Trophoblast cell (in vitro differentiated cells and primary cell): ENCODE data around the gene TSEN2. TPM values are rescaled to one million over a fixed set of nuclear protein-coding genes. Genes with fewer than 3 reads are reported as not detected.

Experiments used
- DNase-seq, 2 donors: peaks; one replicate each; pipeline ENCODE4 v3.0.0-alpha.2; 2016
- H2AFZ ChIP-seq: 2 replicates; pipeline ENCODE4 v1.6.1; 2013; ENCODE audit warnings: low read length, moderate library complexity, mild to moderate bottlenecking; ENCODE audit not compliant: insufficient read depth, poor library complexity
- H2AK5ac ChIP-seq: 2 replicates; pipeline ENCODE4 v1.6.1; 2013; ENCODE audit warnings: mild to moderate bottlenecking, low read length
- H2BK120ac ChIP-seq: 2 replicates; pipeline ENCODE4 v1.6.1; 2013; ENCODE audit warnings: low read length, mild to moderate bottlenecking, moderate library complexity; ENCODE audit not compliant: insufficient read depth, poor library complexity
- H2BK12ac ChIP-seq: 2 replicates; pipeline ENCODE4 v1.6.1; 2013; ENCODE audit warnings: mild to moderate bottlenecking, low read length, moderate library complexity
- H2BK5ac ChIP-seq: 2 replicates; pipeline ENCODE4 v1.6.1; 2013; ENCODE audit warnings: low read length, low read depth, moderate library complexity, mild to moderate bottlenecking; ENCODE audit not compliant: poor library complexity
- H3K14ac ChIP-seq: 2 replicates; pipeline ENCODE4 v1.6.1; 2013; ENCODE audit warnings: mild to moderate bottlenecking, low read length
- H3K18ac ChIP-seq: 2 replicates; pipeline ENCODE4 v1.6.1; 2013; ENCODE audit warnings: mild to moderate bottlenecking, low read length
- H3K23ac ChIP-seq: 2 replicates; pipeline ENCODE4 v1.6.1; 2013; ENCODE audit warnings: low read length
- H3K27ac ChIP-seq: 2 replicates; pipeline ENCODE4 v1.5.1; 2013; ENCODE audit warnings: low read depth, mild to moderate bottlenecking, inconsistent platforms, low read length, moderate library complexity
- H3K27me3 ChIP-seq: 2 replicates; pipeline ENCODE4 v1.6.1; 2013; ENCODE audit warnings: inconsistent platforms, mild to moderate bottlenecking, low read length, moderate library complexity; ENCODE audit not compliant: insufficient read depth
- H3K36me3 ChIP-seq, 2 experiments: 1 replicate in 1 of 2; 2 replicates in 1 of 2; pipeline ENCODE4 v1.6.1; 2013; ENCODE audit warnings: low read length in 2 of 2, mild to moderate bottlenecking in 2 of 2, moderate library complexity in 1 of 2; ENCODE audit not compliant: insufficient read depth in 2 of 2, control insufficient read depth in 1 of 2
- H3K4ac ChIP-seq: 2 replicates; pipeline ENCODE4 v1.6.1; 2013; ENCODE audit warnings: low read depth, mild to moderate bottlenecking, low read length, moderate library complexity
- H3K4me1 ChIP-seq, 2 experiments: 1 replicate in 1 of 2; 2 replicates in 1 of 2; pipeline ENCODE4 v1.6.1; 2013; ENCODE audit warnings: low read length in 2 of 2, mild to moderate bottlenecking in 2 of 2, moderate library complexity in 1 of 2; ENCODE audit not compliant: insufficient read depth in 2 of 2, control insufficient read depth in 1 of 2
- H3K4me2 ChIP-seq: 2 replicates; pipeline ENCODE4 v1.6.1; 2013; ENCODE audit warnings: inconsistent platforms, mild to moderate bottlenecking, low read length, moderate library complexity
- H3K4me3 ChIP-seq: 2 replicates; pipeline ENCODE4 v1.5.1; 2013; ENCODE audit warnings: mild to moderate bottlenecking, low read depth, low read length, inconsistent platforms
- H3K79me1 ChIP-seq: one replicate; pipeline ENCODE4 v1.6.1; 2013; ENCODE audit warnings: low read length
- H3K79me2 ChIP-seq: 2 replicates; pipeline ENCODE4 v1.6.1; 2013; ENCODE audit warnings: low read length, mild to moderate bottlenecking; ENCODE audit not compliant: control insufficient read depth, insufficient read depth, poor library complexity
- H3K9ac ChIP-seq: 2 replicates; pipeline ENCODE4 v1.6.1; 2013; ENCODE audit warnings: mild to moderate bottlenecking, low read length
- H3K9me3 ChIP-seq: 2 replicates; pipeline ENCODE4 v1.6.1; 2013; ENCODE audit warnings: low read depth, mild to moderate bottlenecking, control low read depth, inconsistent platforms, low read length; ENCODE audit not compliant: insufficient read depth
- H4K12ac ChIP-seq: 2 replicates; pipeline ENCODE4 v1.6.1; 2013; ENCODE audit warnings: low read depth, mild to moderate bottlenecking, low read length, moderate library complexity
- H4K8ac ChIP-seq: 2 replicates; pipeline ENCODE4 v1.6.1; 2013; ENCODE audit warnings: low read depth, mild to moderate bottlenecking, low read length, moderate library complexity
- H4K91ac ChIP-seq: one replicate; pipeline ENCODE4 v1.6.1; 2013; ENCODE audit warnings: low read depth, mild to moderate bottlenecking, low read length, moderate library complexity
- whole genome bisulfite sequencing: extraction: QIAGEN DNeasy Blood & Tissue Kit; methylation state at CpG from one replicate; pipeline ENCODE4 v1.1.7; 2013; ENCODE audit warnings: missing lambda C conversion rate; ENCODE audit not compliant: insufficient read length, insufficient coverage; ENCODE audit errors: extremely low coverage; 5-methylcytosine and 5-hydroxymethylcytosine counted together
- polyA plus RNA-seq: library from polyadenylated mRNA; stranded (reverse); fragments of 200-250 nt; gene quantifications from 2 replicates; pipeline ENCODE4 v1.2.3, GENCODE V29; 2013

TSEN2 gene
- 3.4 and 3.7 TPM in 2 replicates for polyA plus RNA-seq

GRCh38 chr3:12484198-12484982 lies at the start of gene TSEN2:
Gene TSEN2, plus strand, starts transcription at chr3:12484480. Its CDS starts 5,321 bp downstream, at chr3:12489801.
- Histone ChIP-seq H3K9ac (peak within 1 kb of the TSS; percentile 72), H3K23ac (no peak within 1 kb of the TSS), H3K36me3 (no peaks in the 10 kb centered on the region), H3K79me2 (peaks cover 6% of the 10 kb centered on the region), H4K8ac (peak within 1 kb of the TSS; percentile 100), H3K4me1 (peaks cover 11 to 12% of the 10 kb centered on the region in 2 experiments), H2BK12ac (peak within 1 kb of the TSS; percentile 70), H3K79me1 (peaks cover 7% of the 10 kb centered on the region), H3K4me2 (peak within 1 kb of the TSS; percentile 93), H4K12ac (peak within 1 kb of the TSS; percentile 92), H2BK5ac (peak within 1 kb of the TSS; percentile 83), H3K18ac (peak within 1 kb of the TSS; percentile 95), H3K9me3 (no peaks in the 10 kb centered on the region), H3K27ac (peak within 1 kb of the TSS; percentile 12), H3K27me3 (no peaks in the 10 kb centered on the region), H3K4ac (peak within 1 kb of the TSS; percentile 55), H2AK5ac (peak within 1 kb of the TSS; percentile 47), H2AFZ (peak within 1 kb of the TSS; percentile 82), H3K14ac (peak within 1 kb of the TSS; percentile 98), H2BK120ac (peak within 1 kb of the TSS; percentile 82), H3K4me3 (peak within 1 kb of the TSS; percentile 82), H4K91ac (peak within 1 kb of the TSS; percentile 86)
- no CpG with 5 or more reads among the region's 69 CpGs for WGBS
- DNase-seq, result peak; percentile 96 to 99

- H2AK5ac ChIP-seq, result no peak overlapping the region
- H3K79me1 ChIP-seq, result no peaks in the 10 kb centered on the region
- H3K9me3 ChIP-seq, result no peaks in the 10 kb centered on the region
- H3K14ac ChIP-seq, result no peak overlapping the region
- WGBS, result no CpG with 5 or more reads among the region's 12 CpGs
- H4K8ac ChIP-seq, result no peak overlapping the region
- H4K12ac ChIP-seq, result no peak overlapping the region
- H3K23ac ChIP-seq, result no peak overlapping the region
- H3K4me2 ChIP-seq, result no peak overlapping the region
- no peak overlapping the region for H4K91ac ChIP-seq
- H3K36me3 ChIP-seq, result peaks cover 10% of the 10 kb centered on the region in 2 experiments
- peaks cover 0 to 6% of the 10 kb centered on the region in 2 experiments for H3K4me1 ChIP-seq
- H3K4me3 ChIP-seq, result no peak overlapping the region
- no peak for DNase-seq
- H3K27ac ChIP-seq, result no peak overlapping the region
- H3K79me2 ChIP-seq, result no peaks in the 10 kb centered on the region
- H2BK12ac ChIP-seq, result no peak overlapping the region
- H2BK5ac ChIP-seq, result no peak overlapping the region
- no peaks in the 10 kb centered on the region for H3K27me3 ChIP-seq
- H2AFZ ChIP-seq, result no peak overlapping the region
- no peak overlapping the region for H3K18ac ChIP-seq
- H2BK120ac ChIP-seq, result no peak overlapping the region
- no peak overlapping the region for H3K4ac ChIP-seq
- no peak overlapping the region for H3K9ac ChIP-seq
Observed at GRCh38 chr3:12436514-12437220, 47.6 kb upstream of the TSEN2 start.

- no peak overlapping the region for H2BK12ac ChIP-seq
- H3K4me2 ChIP-seq, result no peak overlapping the region
- no peak overlapping the region for H4K91ac ChIP-seq
- H3K27me3 ChIP-seq, result no peaks in the 10 kb centered on the region
- H3K36me3 ChIP-seq, result peaks cover 10% of the 10 kb centered on the region in 2 experiments
- no peak overlapping the region for H3K9ac ChIP-seq
- no peaks in the 10 kb centered on the region for H3K79me1 ChIP-seq
- H3K4ac ChIP-seq, result no peak overlapping the region
- WGBS, result no CpG with 5 or more reads among the region's 6 CpGs
- H3K79me2 ChIP-seq, result no peaks in the 10 kb centered on the region
- no peak overlapping the region for H4K8ac ChIP-seq
- peaks cover 0 to 6% of the 10 kb centered on the region in 2 experiments for H3K4me1 ChIP-seq
- no peak overlapping the region for H3K23ac ChIP-seq
- H3K27ac ChIP-seq, result no peak overlapping the region
- no peaks in the 10 kb centered on the region for H3K9me3 ChIP-seq
- no peak overlapping the region for H2BK120ac ChIP-seq
- no peak overlapping the region for H4K12ac ChIP-seq
- no peak overlapping the region for H3K4me3 ChIP-seq
- DNase-seq, result no peak
- no peak overlapping the region for H2BK5ac ChIP-seq
- no peak overlapping the region for H2AFZ ChIP-seq
- no peak overlapping the region for H3K14ac ChIP-seq
- H3K18ac ChIP-seq, result no peak overlapping the region
- no peak overlapping the region for H2AK5ac ChIP-seq
Observed at GRCh38 chr3:12437221-12437605, 47.1 kb upstream of the TSEN2 start.

- Histone ChIP-seq H2BK120ac (no peak overlapping the region), H3K36me3 (peaks cover 10% of the 10 kb centered on the region in 2 experiments), H4K8ac (no peak overlapping the region), H3K9me3 (no peaks in the 10 kb centered on the region), H3K23ac (no peak overlapping the region), H2BK5ac (no peak overlapping the region), H2AFZ (no peak overlapping the region), H3K18ac (no peak overlapping the region), H2AK5ac (no peak overlapping the region), H3K4me3 (no peak overlapping the region), H4K12ac (no peak overlapping the region), H3K79me1 (no peaks in the 10 kb centered on the region), H4K91ac (no peak overlapping the region), H3K4ac (no peak overlapping the region), H3K27ac (no peak overlapping the region), H3K14ac (no peak overlapping the region), H3K79me2 (no peaks in the 10 kb centered on the region), H3K9ac (no peak overlapping the region), H3K4me2 (no peak overlapping the region), H2BK12ac (no peak overlapping the region), H3K4me1 (peaks cover 5 to 12% of the 10 kb centered on the region in 2 experiments), H3K27me3 (no peaks in the 10 kb centered on the region)
- no CpG with 5 or more reads among the region's 13 CpGs for WGBS
- DNase-seq, result peak; percentile 64 to 73
Observed at GRCh38 chr3:12437861-12438260, 46.4 kb upstream of the TSEN2 start.
